HEK293 (cell line): Measurements from ENCODE around the gene PDLIM7.
A peak's percentile ranks its signal among the peaks of the same experiment; 100 is the strongest.

ENCODE experiments used
- CTCF ChIA-PET: fragments of 350-600 bp; formaldehyde crosslinking; extraction: SDS; loops from one replicate; lab custom pipeline; 2021; ENCODE audit warnings: antibody characterized with exemption; lab: Yijun Ruan, JAX
- POLR2A ChIA-PET: fragments of 300-600 bp; formaldehyde crosslinking; extraction: SDS; loops from one replicate; lab custom pipeline; 2020; ENCODE audit warnings: antibody characterized with exemption, inconsistent platforms; lab: Yijun Ruan, JAX
- H3K27ac ChIP-seq: fragments of 200-500 bp; sonication (Bioruptor generic); 2 replicates; pipeline ENCODE4 v1.5.1; 2014; ENCODE audit warnings: low read depth, low read length, control low read depth, inconsistent platforms; ENCODE audit errors: extremely low read depth
- H3K36me3 ChIP-seq, 2 experiments: fragments of 200-500 bp in 1 of 2; sonication (Bioruptor generic) in 1 of 2; 1 replicate in 1 of 2; 2 replicates in 1 of 2; pipeline ENCODE4 v1.5.1; 2014 to 2017; ENCODE audit warnings: inconsistent platforms in 2 of 2, low read length in 2 of 2; ENCODE audit not compliant: control insufficient read depth in 2 of 2, insufficient read depth in 1 of 2
- H3K4me1 ChIP-seq: fragments of 200-500 bp; sonication (Bioruptor generic); 2 replicates; pipeline ENCODE4 v1.5.1; 2014; ENCODE audit warnings: mild to moderate bottlenecking, low read length, inconsistent platforms; ENCODE audit not compliant: control insufficient read depth, insufficient read depth
- H3K4me3 ChIP-seq: 2 replicates; pipeline ENCODE4 v1.5.1; 2011; ENCODE audit warnings: low read depth, mild to moderate bottlenecking, control low read depth, low read length, moderate library complexity
- H3K9me3 ChIP-seq: fragments of 200-500 bp; sonication (Bioruptor generic); 2 replicates; pipeline ENCODE4 v1.5.1; 2014; ENCODE audit warnings: low read depth, low read length, inconsistent platforms; ENCODE audit not compliant: control insufficient read depth, insufficient read depth
- EGR2 ChIP-seq: fragments of 450-650 bp; formaldehyde crosslinking; IDR thresholded peaks from 2 replicates; pipeline ENCODE4 v1.5.1; 2016; ENCODE audit warnings: low read depth, missing biosample characterization, missing genetic modification characterization
- GLI4 ChIP-seq: fragments of 450-650 bp; formaldehyde crosslinking; IDR thresholded peaks from 2 replicates; pipeline ENCODE4 v1.5.1; 2016; ENCODE audit warnings: missing biosample characterization, missing genetic modification characterization
- GLIS1 ChIP-seq: fragments of 450-650 bp; formaldehyde crosslinking; IDR thresholded peaks from 2 replicates; pipeline ENCODE4 v1.5.1; 2016; ENCODE audit warnings: missing biosample characterization, missing genetic modification characterization
- GLIS2 ChIP-seq: fragments of 450-650 bp; formaldehyde crosslinking; IDR thresholded peaks from 2 replicates; pipeline ENCODE4 v1.5.1; 2016; ENCODE audit warnings: missing biosample characterization, missing genetic modification characterization
- HIC1 ChIP-seq: fragments of 450-650 bp; formaldehyde crosslinking; IDR thresholded peaks from 2 replicates; pipeline ENCODE4 v1.5.1; 2016; ENCODE audit warnings: missing biosample characterization, missing genetic modification characterization
- HOXC10 ChIP-seq: sonication (generic); formaldehyde crosslinking; IDR thresholded peaks from 2 replicates; pipeline ENCODE4 v1.8.1; 2023; ENCODE audit warnings: mild to moderate bottlenecking, missing genetic modification reagents
- KLF9 ChIP-seq: fragments of 450-650 bp; formaldehyde crosslinking; IDR thresholded peaks from 2 replicates; pipeline ENCODE4 v1.5.1; 2016; ENCODE audit warnings: missing biosample characterization, missing genetic modification characterization, low read depth
- MYNN ChIP-seq: fragments of 450-650 bp; formaldehyde crosslinking; IDR thresholded peaks from 2 replicates; pipeline ENCODE4 v1.5.1; 2016; ENCODE audit warnings: missing biosample characterization, missing genetic modification characterization, borderline replicate concordance
- SCRT2 ChIP-seq: fragments of 450-650 bp; formaldehyde crosslinking; IDR thresholded peaks from 2 replicates; pipeline ENCODE4 v1.5.1; 2016; ENCODE audit warnings: missing biosample characterization, missing genetic modification characterization
- SP2 ChIP-seq: fragments of 450-650 bp; formaldehyde crosslinking; IDR thresholded peaks from 2 replicates; pipeline ENCODE4 v1.5.1; 2016; ENCODE audit warnings: missing biosample characterization, missing genetic modification characterization
- TRIM28 ChIP-seq: IDR thresholded peaks from 2 replicates; pipeline ENCODE4 v1.6.1; 2011; ENCODE audit warnings: low read length, control low read depth, borderline replicate concordance
- ZBTB26 ChIP-seq: fragments of 450-650 bp; formaldehyde crosslinking; optimal IDR thresholded peaks from 2 replicates; pipeline ENCODE3; 2016; ENCODE audit warnings: missing biosample characterization, mild to moderate bottlenecking, missing genetic modification characterization
- ZBTB7A ChIP-seq: fragments of 450-650 bp; formaldehyde crosslinking; IDR thresholded peaks from 2 replicates; pipeline ENCODE4 v1.5.1; 2016; ENCODE audit warnings: low read depth, missing biosample characterization, missing genetic modification characterization
- ZFHX2 ChIP-seq: fragments of 450-650 bp; formaldehyde crosslinking; conservative IDR thresholded peaks from 2 replicates; pipeline ENCODE4 v1.5.1; 2016; ENCODE audit warnings: missing biosample characterization, missing genetic modification characterization
- ZFP69B ChIP-seq: fragments of 450-650 bp; formaldehyde crosslinking; IDR thresholded peaks from 2 replicates; pipeline ENCODE4 v1.5.1; 2016; ENCODE audit warnings: missing biosample characterization, missing genetic modification characterization
- ZNF112 ChIP-seq: fragments of 450-650 bp; formaldehyde crosslinking; IDR thresholded peaks from 2 replicates; pipeline ENCODE4 v1.5.0; 2017; ENCODE audit warnings: missing biosample characterization, missing genetic modification characterization
- ZNF155 ChIP-seq: fragments of 450-650 bp; formaldehyde crosslinking; IDR thresholded peaks from 2 replicates; pipeline ENCODE4 v1.5.1; 2016; ENCODE audit warnings: missing biosample characterization, missing genetic modification characterization
- ZNF211 ChIP-seq: fragments of 450-650 bp; formaldehyde crosslinking; IDR thresholded peaks from 2 replicates; pipeline ENCODE4 v1.5.1; 2016; ENCODE audit warnings: low read depth, missing biosample characterization, missing genetic modification characterization
- ZNF214 ChIP-seq: fragments of 450-650 bp; formaldehyde crosslinking; IDR thresholded peaks from 2 replicates; pipeline ENCODE4 v1.5.1; 2017; ENCODE audit warnings: missing biosample characterization, mild to moderate bottlenecking, missing genetic modification characterization, borderline replicate concordance
- ZNF324 ChIP-seq: fragments of 450-650 bp; formaldehyde crosslinking; IDR thresholded peaks from 2 replicates; pipeline ENCODE4 v1.5.1; 2016; ENCODE audit warnings: missing biosample characterization, missing genetic modification characterization
- ZNF37A ChIP-seq: fragments of 450-650 bp; IDR thresholded peaks from 2 replicates; pipeline ENCODE4 v1.5.1; 2018; ENCODE audit warnings: missing biosample characterization, missing genetic modification characterization
- ZNF426 ChIP-seq: fragments of 450-650 bp; formaldehyde crosslinking; IDR thresholded peaks from 2 replicates; pipeline ENCODE4 v1.5.1; 2017; ENCODE audit warnings: missing biosample characterization, missing genetic modification characterization, mild to moderate bottlenecking, inconsistent platforms, moderate library complexity
- ZNF48 ChIP-seq: fragments of 450-650 bp; formaldehyde crosslinking; IDR thresholded peaks from 2 replicates; pipeline ENCODE4 v1.5.1; 2016; ENCODE audit warnings: missing biosample characterization, missing genetic modification characterization
- ZNF501 ChIP-seq: fragments of 450-650 bp; formaldehyde crosslinking; IDR thresholded peaks from 2 replicates; pipeline ENCODE4 v1.5.1; 2016; ENCODE audit warnings: missing biosample characterization, missing genetic modification characterization
- ZNF514 ChIP-seq: fragments of 450-650 bp; formaldehyde crosslinking; IDR thresholded peaks from 2 replicates; pipeline ENCODE4 v1.5.1; 2016; ENCODE audit warnings: missing biosample characterization, missing genetic modification characterization
- ZNF530 ChIP-seq: fragments of 450-650 bp; formaldehyde crosslinking; IDR thresholded peaks from 2 replicates; pipeline ENCODE4 v1.5.1; 2016; ENCODE audit warnings: low read depth, missing biosample characterization, missing genetic modification characterization
- ZNF629 ChIP-seq: fragments of 450-650 bp; formaldehyde crosslinking; IDR thresholded peaks from 2 replicates; pipeline ENCODE4 v1.5.1; 2017; ENCODE audit warnings: missing biosample characterization, missing genetic modification characterization
- ZNF658 ChIP-seq: fragments of 450-650 bp; formaldehyde crosslinking; IDR thresholded peaks from 2 replicates; pipeline ENCODE4; 2016; ENCODE audit warnings: missing biosample characterization, missing genetic modification characterization
- ZNF747 ChIP-seq: fragments of 450-650 bp; formaldehyde crosslinking; IDR thresholded peaks from 2 replicates; pipeline ENCODE4 v1.5.1; 2016; ENCODE audit warnings: missing biosample characterization, missing genetic modification characterization
- ZNF76 ChIP-seq: fragments of 450-650 bp; formaldehyde crosslinking; IDR thresholded peaks from 2 replicates; pipeline ENCODE4; 2016; ENCODE audit warnings: low read depth, missing biosample characterization, missing genetic modification characterization, borderline replicate concordance
- ZNF768 ChIP-seq: fragments of 450-650 bp; formaldehyde crosslinking; IDR thresholded peaks from 2 replicates; pipeline ENCODE4 v1.5.1; 2018; ENCODE audit warnings: missing biosample characterization, mild to moderate bottlenecking, missing genetic modification characterization
- ZNF791 ChIP-seq: fragments of 450-650 bp; formaldehyde crosslinking; IDR thresholded peaks from 2 replicates; pipeline ENCODE4 v1.5.1; 2016; ENCODE audit warnings: missing biosample characterization, missing genetic modification characterization
- ZSCAN30 ChIP-seq: fragments of 450-650 bp; IDR thresholded peaks from 2 replicates; pipeline ENCODE4 v1.5.1; 2018; ENCODE audit warnings: missing biosample characterization, mild to moderate bottlenecking, missing genetic modification characterization, moderate library complexity
- TF ChIP-seq, protein P1 (sequence below): fragments of 450-650 bp; formaldehyde crosslinking; IDR thresholded peaks from 2 replicates; pipeline ENCODE4 v1.5.1; 2017; ENCODE audit warnings: missing biosample characterization, missing genetic modification characterization

Gene PDLIM7

GRCh38 chr5:177447066-177447610 lies 50.3 kb downstream of the PDLIM7 start:
- Histone ChIP-seq H3K4me1 (no peaks in the 10 kb centered on the region), H3K9me3 (no peaks in the 10 kb centered on the region), H3K36me3 (peaks cover 0 to 6% of the 10 kb centered on the region in 2 experiments; a peak in 1 of 3 replicates), H3K4me3 (peak overlapping the region; percentile 54), H3K27ac (peak overlapping the region; percentile 60; the same call in 1 of the 2 replicates)
- ChIA-PET POLR2A (interaction anchor here (0.6 to 3.3 kb wide), 10 partner anchors 8 to 146 kb away, joined by 3 to 19 read pairs (median 4); partner anchors contain the start of gene GRK6), CTCF (interaction anchor here (0.5 to 4.1 kb wide), 6 partner anchors 10 to 75 kb away, joined by 3 to 40 read pairs (median 6); no protein-coding TSS in a partner anchor)
- TF ChIP-seq ZNF211 (tag by site-specific recombination) (no peak), ZBTB26 (tag by site-specific recombination) (no peak), ZNF629 (tag by site-specific recombination) (no peak), ZFHX2 (tag by site-specific recombination) (peak; percentile 97), HOXC10 (no peak), SCRT2 (tag by site-specific recombination) (no peak), ZNF37A (no peak), HIC1 (tag by site-specific recombination) (no peak), GLIS1 (peak; percentile 23; the same call in 1 of the 2 replicates), KLF9 (tag by site-specific recombination) (peak; percentile 46; the same call in 1 of the 2 replicates), SP2 (no peak), MYNN (tag by site-specific recombination) (peak; percentile 97), ZNF426 (tag by site-specific recombination) (no peak), ZNF658 (no peak), ZFP69B (tag by site-specific recombination) (peak; percentile 47), ZNF514 (tag by site-specific recombination) (no peak), ZNF112 (no peak), ZNF48 (tag by site-specific recombination) (no peak), ZBTB7A (tag by site-specific recombination) (no peak), TRIM28 (no peak), ZNF214 (tag by site-specific recombination) (no peak), GLI4 (tag by site-specific recombination) (no peak), ZNF747 (tag by site-specific recombination) (no peak), ZNF76 (tag by site-specific recombination) (no peak), ZNF324 (tag by site-specific recombination) (no peak), GLIS2 (tag by site-specific recombination) (peak; percentile 57; the same call in 1 of the 2 replicates), ZNF155 (tag by site-specific recombination) (no peak), ZNF768 (no peak), EGR2 (tag by site-specific recombination) (peak; percentile 93), ZNF791 (no peak), ZSCAN30 (tag by site-specific recombination) (no peak), ZNF530 (no peak), ZNF501 (tag by site-specific recombination) (no peak)
- TF ChIP-seq, protein P1, sequence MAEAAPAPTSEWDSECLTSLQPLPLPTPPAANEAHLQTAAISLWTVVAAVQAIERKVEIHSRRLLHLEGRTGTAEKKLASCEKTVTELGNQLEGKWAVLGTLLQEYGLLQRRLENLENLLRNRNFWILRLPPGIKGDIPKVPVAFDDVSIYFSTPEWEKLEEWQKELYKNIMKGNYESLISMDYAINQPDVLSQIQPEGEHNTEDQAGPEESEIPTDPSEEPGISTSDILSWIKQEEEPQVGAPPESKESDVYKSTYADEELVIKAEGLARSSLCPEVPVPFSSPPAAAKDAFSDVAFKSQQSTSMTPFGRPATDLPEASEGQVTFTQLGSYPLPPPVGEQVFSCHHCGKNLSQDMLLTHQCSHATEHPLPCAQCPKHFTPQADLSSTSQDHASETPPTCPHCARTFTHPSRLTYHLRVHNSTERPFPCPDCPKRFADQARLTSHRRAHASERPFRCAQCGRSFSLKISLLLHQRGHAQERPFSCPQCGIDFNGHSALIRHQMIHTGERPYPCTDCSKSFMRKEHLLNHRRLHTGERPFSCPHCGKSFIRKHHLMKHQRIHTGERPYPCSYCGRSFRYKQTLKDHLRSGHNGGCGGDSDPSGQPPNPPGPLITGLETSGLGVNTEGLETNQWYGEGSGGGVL, result peak; percentile 93
